ENCODE data around the gene GALNT2. TPM values are rescaled to one million over a fixed set of nuclear protein-coding genes. Genes with fewer than 3 reads are reported as not detected.

Gene GALNT2
- total and polyA plus RNA-seq, 2 donors from 2014 or later = 20.2 to 59.2 TPM

GRCh38 chr1:230145953-230146476 lies 79.0 kb downstream of the GALNT2 start:
- H3K9ac ChIP-seq (ENCODE audit: low read length in 3 of 3) = no peak overlapping the region
- DNase-seq (no peak), FAIRE-seq (no peak)
- TF ChIP-seq, protein P1, sequence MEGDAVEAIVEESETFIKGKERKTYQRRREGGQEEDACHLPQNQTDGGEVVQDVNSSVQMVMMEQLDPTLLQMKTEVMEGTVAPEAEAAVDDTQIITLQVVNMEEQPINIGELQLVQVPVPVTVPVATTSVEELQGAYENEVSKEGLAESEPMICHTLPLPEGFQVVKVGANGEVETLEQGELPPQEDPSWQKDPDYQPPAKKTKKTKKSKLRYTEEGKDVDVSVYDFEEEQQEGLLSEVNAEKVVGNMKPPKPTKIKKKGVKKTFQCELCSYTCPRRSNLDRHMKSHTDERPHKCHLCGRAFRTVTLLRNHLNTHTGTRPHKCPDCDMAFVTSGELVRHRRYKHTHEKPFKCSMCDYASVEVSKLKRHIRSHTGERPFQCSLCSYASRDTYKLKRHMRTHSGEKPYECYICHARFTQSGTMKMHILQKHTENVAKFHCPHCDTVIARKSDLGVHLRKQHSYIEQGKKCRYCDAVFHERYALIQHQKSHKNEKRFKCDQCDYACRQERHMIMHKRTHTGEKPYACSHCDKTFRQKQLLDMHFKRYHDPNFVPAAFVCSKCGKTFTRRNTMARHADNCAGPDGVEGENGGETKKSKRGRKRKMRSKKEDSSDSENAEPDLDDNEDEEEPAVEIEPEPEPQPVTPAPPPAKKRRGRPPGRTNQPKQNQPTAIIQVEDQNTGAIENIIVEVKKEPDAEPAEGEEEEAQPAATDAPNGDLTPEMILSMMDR (IDR thresholded peaks at IDR 0.05; ENCODE audit: borderline replicate concordance, extremely low read depth, insufficient read depth) = no peak
- peaks cover under 1 to 12% (median 3%) of the 10 kb centered on the region in 3 donors for H3K4me1 ChIP-seq (ENCODE audit: control insufficient read depth in 2 of 3, insufficient read depth in 2 of 3, low read depth in 1 of 3, low read length in 3 of 3)
- intact Hi-C loops (cut with DNase I) = no loop called here
- H3K4me3 ChIP-seq (ENCODE audit: low read length in 3 of 3) = no peak overlapping the region
- no peaks in the 10 kb centered on the region for H3K36me3 ChIP-seq (ENCODE audit: control insufficient read depth in 2 of 3, insufficient read depth in 3 of 3, low read length in 3 of 3)
- no peaks in the 10 kb centered on the region for H3K9me3 ChIP-seq (ENCODE audit: control insufficient read depth in 2 of 3, insufficient read depth in 1 of 3, low read length in 3 of 3)
- no peaks in the 10 kb centered on the region for H3K27me3 ChIP-seq (ENCODE audit: control insufficient read depth, insufficient read depth, low read length)
- H3K27ac ChIP-seq (ENCODE audit: low read depth in 2 of 2, low read length in 2 of 2) = no peak overlapping the region

GRCh38 chr1:230146709-230147108 lies 79.7 kb downstream of the GALNT2 start:
- H3K9me3 ChIP-seq (ENCODE audit: control insufficient read depth in 2 of 3, insufficient read depth in 1 of 3, low read length in 3 of 3) = no peaks in the 10 kb centered on the region
- no peak overlapping the region for H3K9ac ChIP-seq (ENCODE audit: low read length in 3 of 3)
- FAIRE-seq = no peak
- no peaks in the 10 kb centered on the region for H3K36me3 ChIP-seq (ENCODE audit: control insufficient read depth in 2 of 3, insufficient read depth in 3 of 3, low read length in 3 of 3)
- peaks cover 0 to 12% (median 3%) of the 10 kb centered on the region in 3 donors for H3K4me1 ChIP-seq (ENCODE audit: control insufficient read depth in 2 of 3, insufficient read depth in 2 of 3, low read depth in 1 of 3, low read length in 3 of 3)
- DNase-seq = no peak
- intact Hi-C loops (cut with DNase I) = no loop called here
- H3K27me3 ChIP-seq (ENCODE audit: control insufficient read depth, insufficient read depth, low read length) = no peaks in the 10 kb centered on the region
- H3K27ac ChIP-seq (ENCODE audit: low read depth in 2 of 2, low read length in 2 of 2) = no peak overlapping the region
- TF ChIP-seq, protein P1 (IDR thresholded peaks at IDR 0.05; ENCODE audit: borderline replicate concordance, extremely low read depth, insufficient read depth) = no peak
- H3K4me3 ChIP-seq (ENCODE audit: low read length in 3 of 3) = no peak overlapping the region

GRCh38 chr1:230147253-230148125 lies 80.5 kb downstream of the GALNT2 start:
- Histone ChIP-seq H3K9ac (ENCODE audit: low read length in 3 of 3) (no peak overlapping the region), H3K27ac (ENCODE audit: low read depth in 2 of 2, low read length in 2 of 2) (no peak overlapping the region), H3K9me3 (ENCODE audit: control insufficient read depth in 2 of 3, insufficient read depth in 1 of 3, low read length in 3 of 3) (no peaks in the 10 kb centered on the region), H3K36me3 (ENCODE audit: control insufficient read depth in 2 of 3, insufficient read depth in 3 of 3, low read length in 3 of 3) (no peaks in the 10 kb centered on the region), H3K27me3 (ENCODE audit: control insufficient read depth, insufficient read depth, low read length) (no peaks in the 10 kb centered on the region), H3K4me1 (ENCODE audit: control insufficient read depth in 2 of 3, insufficient read depth in 2 of 3, low read depth in 1 of 3, low read length in 3 of 3) (peaks cover 0 to 12% (median 3%) of the 10 kb centered on the region in 3 donors), H3K4me3 (ENCODE audit: low read length in 3 of 3) (no peak overlapping the region)
- intact Hi-C loops (cut with DNase I) = no loop called here
- FAIRE-seq (no peak), DNase-seq (no peak)
- TF ChIP-seq, protein P1 (IDR thresholded peaks at IDR 0.05; ENCODE audit: borderline replicate concordance, extremely low read depth, insufficient read depth) = no peak

All from kidney (tissue), 14 donors.